IPS-20b (cell line): ENCODE data around the gene PLEKHG4B.

Experiments used
- H3K27ac ChIP-seq: one replicate; pipeline ENCODE4 v1.5.1; 2013; ENCODE audit warnings: low read length
- H3K27me3 ChIP-seq: 2 replicates; pipeline ENCODE4 v1.6.1; 2013; ENCODE audit warnings: mild to moderate bottlenecking, low read length, inconsistent platforms; ENCODE audit not compliant: insufficient read depth
- H3K36me3 ChIP-seq: 2 replicates; pipeline ENCODE4 v1.6.1; 2013; ENCODE audit warnings: low read depth, mild to moderate bottlenecking, inconsistent platforms, low read length, moderate library complexity; ENCODE audit not compliant: insufficient read depth
- H3K4me1 ChIP-seq: 2 replicates; pipeline ENCODE4 v1.6.1; 2013; ENCODE audit warnings: mild to moderate bottlenecking, control low read depth, inconsistent platforms, low read length, moderate library complexity; ENCODE audit not compliant: insufficient read depth
- H3K4me3 ChIP-seq: 2 replicates; pipeline ENCODE4 v1.5.1; 2013; ENCODE audit warnings: mild to moderate bottlenecking, low read length, inconsistent platforms
- H3K9ac ChIP-seq: 2 replicates; pipeline ENCODE4 v1.6.1; 2013; ENCODE audit warnings: low read depth, mild to moderate bottlenecking, inconsistent platforms, low read length, moderate library complexity
- H3K9me3 ChIP-seq: 2 replicates; pipeline ENCODE4 v1.6.1; 2013; ENCODE audit warnings: mild to moderate bottlenecking, low read depth, low read length, inconsistent platforms; ENCODE audit not compliant: insufficient read depth

The PLEKHG4B gene

GRCh38 chr5:171801-172331 lies 79.9 kb downstream of the PLEKHG4B start:
- H3K9ac ChIP-seq = no peak overlapping the region
- H3K4me1 ChIP-seq = no peaks in the 10 kb centered on the region
- H3K4me3 ChIP-seq = no peak overlapping the region
- peaks cover 13% of the 10 kb centered on the region for H3K36me3 ChIP-seq
- H3K27me3 ChIP-seq = no peaks in the 10 kb centered on the region
- H3K27ac ChIP-seq = no peak overlapping the region
- H3K9me3 ChIP-seq = no peaks in the 10 kb centered on the region

GRCh38 chr5:172421-172820 lies 80.5 kb downstream of the PLEKHG4B start:
- no peaks in the 10 kb centered on the region for H3K9me3 ChIP-seq
- H3K27ac ChIP-seq = no peak overlapping the region
- H3K9ac ChIP-seq = no peak overlapping the region
- no peaks in the 10 kb centered on the region for H3K4me1 ChIP-seq
- H3K27me3 ChIP-seq = no peaks in the 10 kb centered on the region
- H3K36me3 ChIP-seq = peaks cover 13% of the 10 kb centered on the region
- no peak overlapping the region for H3K4me3 ChIP-seq

DNA sequence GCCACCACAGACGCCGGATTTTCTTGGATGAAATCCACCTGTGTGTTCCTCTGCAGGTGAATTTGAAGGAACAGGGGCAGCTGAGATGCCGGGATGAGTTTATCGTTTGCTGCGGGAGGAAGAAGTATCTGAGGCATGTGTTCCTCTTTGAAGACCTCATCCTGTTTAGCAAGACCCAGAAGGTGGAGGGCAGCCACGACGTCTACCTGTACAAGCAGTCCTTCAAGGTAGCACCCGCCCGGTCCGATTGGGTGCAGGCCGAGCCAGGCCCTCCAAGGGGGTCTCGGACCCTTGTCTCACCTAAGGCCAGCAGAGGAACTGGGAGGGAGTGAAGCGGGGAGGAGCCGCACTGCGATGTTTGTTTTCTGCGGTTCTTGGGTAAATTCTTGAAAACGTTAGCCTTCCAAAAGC lies 80.9 kb downstream of the PLEKHG4B start:
- Histone ChIP-seq H3K4me3 (no peak overlapping the region), H3K9ac (no peak overlapping the region), H3K4me1 (no peaks in the 10 kb centered on the region), H3K27ac (no peak overlapping the region), H3K9me3 (no peaks in the 10 kb centered on the region), H3K36me3 (peaks cover 13% of the 10 kb centered on the region), H3K27me3 (no peaks in the 10 kb centered on the region)

DNA sequence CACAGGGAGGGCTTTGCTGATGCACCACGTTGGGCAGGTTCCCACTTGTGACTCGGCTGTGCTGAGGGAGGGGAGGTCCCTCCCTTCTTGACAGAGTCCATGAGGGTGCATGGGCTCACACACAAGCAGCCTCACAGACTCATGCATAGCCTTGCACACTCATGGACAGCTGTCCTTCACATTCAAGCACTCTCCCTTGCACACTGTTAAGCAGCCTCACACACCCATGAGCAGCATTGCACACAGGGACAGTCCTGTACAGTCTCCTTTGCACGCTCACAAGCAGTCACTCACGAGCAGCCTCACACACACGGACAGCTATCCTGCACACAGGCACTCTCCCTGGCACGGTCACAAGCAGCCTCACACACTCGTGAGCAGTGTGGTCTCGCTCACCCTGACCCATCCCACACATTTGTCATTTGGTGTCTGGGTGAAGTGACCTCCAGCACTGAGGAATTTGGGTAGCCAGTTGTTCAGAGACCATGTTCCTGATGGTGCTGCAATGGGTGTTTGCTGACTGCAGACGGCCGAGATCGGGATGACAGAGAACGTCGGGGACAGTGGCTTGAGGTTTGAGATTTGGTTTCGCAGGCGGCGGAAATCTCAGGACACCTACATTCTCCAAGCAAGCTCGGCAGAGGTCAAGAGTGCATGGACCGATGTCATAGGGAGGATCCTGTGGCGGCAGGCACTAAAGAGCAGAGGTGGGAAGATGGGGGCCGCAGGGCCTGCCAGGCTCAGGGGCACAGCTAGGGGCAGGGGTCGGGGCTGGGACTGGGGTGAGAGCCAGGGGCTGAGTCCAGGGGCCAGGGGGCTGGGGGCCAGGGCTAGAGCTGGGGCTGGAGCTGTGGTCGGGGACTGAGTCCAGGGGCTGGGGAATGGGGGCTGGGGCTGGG lies 81.7 kb downstream of the PLEKHG4B start:
- no peak overlapping the region for H3K4me3 ChIP-seq
- no peaks in the 10 kb centered on the region for H3K4me1 ChIP-seq
- H3K27ac ChIP-seq = no peak overlapping the region
- H3K36me3 ChIP-seq = peaks cover 13% of the 10 kb centered on the region
- no peaks in the 10 kb centered on the region for H3K9me3 ChIP-seq
- H3K27me3 ChIP-seq = no peaks in the 10 kb centered on the region
- no peak overlapping the region for H3K9ac ChIP-seq

DNA sequence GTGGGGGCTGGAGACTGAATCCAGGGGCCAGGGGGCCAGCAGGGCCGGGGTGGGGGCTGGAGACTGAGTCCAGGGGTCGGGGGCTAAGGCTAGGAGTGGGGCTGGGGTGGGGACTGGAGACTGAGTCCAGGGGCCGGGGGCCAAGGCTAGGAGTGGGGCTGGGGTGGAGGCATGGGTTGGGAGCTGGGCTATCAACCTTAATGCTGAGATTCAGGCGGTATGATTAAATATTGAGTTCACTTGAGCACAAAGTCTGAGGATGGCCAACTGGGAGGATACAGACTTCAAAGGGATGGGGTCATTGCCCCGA lies 82.3 kb downstream of the PLEKHG4B start:
- no peak overlapping the region for H3K4me3 ChIP-seq
- no peaks in the 10 kb centered on the region for H3K27me3 ChIP-seq
- no peak overlapping the region for H3K27ac ChIP-seq

GRCh38 chr5:174876-175465 lies 83.0 kb downstream of the PLEKHG4B start:
- no peaks in the 10 kb centered on the region for H3K27me3 ChIP-seq
- H3K9ac ChIP-seq = no peak overlapping the region
- H3K4me1 ChIP-seq = no peaks in the 10 kb centered on the region

More for the DNA sequence above, 82.3 kb downstream of the PLEKHG4B start:
- no peaks in the 10 kb centered on the region for H3K9me3 ChIP-seq
- no peak overlapping the region for H3K9ac ChIP-seq
- no peaks in the 10 kb centered on the region for H3K4me1 ChIP-seq
- H3K36me3 ChIP-seq = peaks cover 13% of the 10 kb centered on the region

DNA sequence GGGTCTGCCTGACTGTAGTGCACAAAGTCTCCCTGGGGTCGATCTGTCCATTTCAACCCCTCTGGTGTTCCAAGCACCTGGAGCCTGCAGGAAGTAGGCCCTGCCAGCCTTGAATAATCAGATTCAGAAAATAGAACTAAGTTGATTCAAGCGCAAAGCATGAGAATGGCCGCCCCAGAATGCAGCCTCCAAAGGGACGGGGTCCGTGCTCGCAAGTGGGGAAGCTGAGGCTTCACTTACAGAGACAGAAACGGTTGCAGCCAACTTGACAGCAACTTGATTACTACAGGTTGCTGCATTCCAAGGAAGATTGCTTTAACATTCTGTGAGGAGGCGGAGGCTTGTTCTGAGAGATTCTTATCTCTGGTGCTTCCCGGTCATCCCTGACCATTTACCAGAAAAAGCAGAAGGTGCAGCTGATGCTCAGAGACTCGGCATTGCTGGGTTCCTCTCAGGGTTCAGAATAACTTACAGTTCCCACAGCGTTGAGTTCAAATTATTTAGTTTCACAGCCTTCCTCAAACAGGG lies 84.4 kb downstream of the PLEKHG4B start:
- Histone ChIP-seq H3K9ac (no peak overlapping the region), H3K36me3 (peaks cover 13% of the 10 kb centered on the region), H3K4me3 (no peak overlapping the region), H3K4me1 (no peaks in the 10 kb centered on the region), H3K27me3 (no peaks in the 10 kb centered on the region), H3K9me3 (no peaks in the 10 kb centered on the region), H3K27ac (no peak overlapping the region)

More at GRCh38 chr5:174876-175465, 83.0 kb downstream of the PLEKHG4B start:
- Histone ChIP-seq H3K36me3 (peaks cover 13% of the 10 kb centered on the region), H3K27ac (no peak overlapping the region), H3K4me3 (no peak overlapping the region), H3K9me3 (no peaks in the 10 kb centered on the region)

DNA sequence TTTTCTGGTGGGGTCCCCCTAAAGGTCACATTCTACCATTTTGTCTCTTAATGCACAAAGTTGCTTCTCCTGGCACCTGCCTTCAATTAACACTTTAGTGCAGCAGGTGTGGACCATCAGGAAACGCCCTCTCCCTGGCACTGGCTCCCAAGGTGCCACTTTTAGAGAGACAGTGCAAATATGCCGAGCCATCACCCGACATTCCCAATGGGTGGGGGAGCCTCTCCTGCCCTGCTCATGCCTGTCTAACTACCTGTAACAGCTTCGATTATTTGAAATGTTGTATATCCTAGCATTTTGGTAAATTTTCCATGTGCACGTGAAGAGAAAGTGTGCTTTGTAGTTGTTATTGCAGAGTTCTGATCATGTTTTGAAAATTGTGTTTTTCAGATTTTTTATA lies 86.1 kb downstream of the PLEKHG4B start:
- Histone ChIP-seq H3K27ac (no peak overlapping the region), H3K9ac (no peak overlapping the region), H3K36me3 (peaks cover 24% of the 10 kb centered on the region), H3K4me3 (no peak overlapping the region), H3K4me1 (no peaks in the 10 kb centered on the region), H3K9me3 (no peaks in the 10 kb centered on the region), H3K27me3 (no peaks in the 10 kb centered on the region)

- no peaks in the 10 kb centered on the region for H3K27me3 ChIP-seq
- no peak overlapping the region for H3K4me3 ChIP-seq
- H3K9ac ChIP-seq = no peak overlapping the region
Measured at GRCh38 chr5:179401-179800, 87.4 kb downstream of the PLEKHG4B start.

GRCh38 chr5:180286-180918 lies 88.4 kb downstream of the PLEKHG4B start:
- no peak overlapping the region for H3K27ac ChIP-seq

More at GRCh38 chr5:179401-179800, 87.4 kb downstream of the PLEKHG4B start:
- Histone ChIP-seq H3K36me3 (peaks cover 18% of the 10 kb centered on the region), H3K27ac (no peak overlapping the region), H3K9me3 (no peaks in the 10 kb centered on the region), H3K4me1 (no peaks in the 10 kb centered on the region)

GRCh38 chr5:181160-181559 lies 89.2 kb downstream of the PLEKHG4B start:
- H3K4me1 ChIP-seq = no peaks in the 10 kb centered on the region
- H3K36me3 ChIP-seq = peaks cover 18% of the 10 kb centered on the region
- no peak overlapping the region for H3K27ac ChIP-seq
- no peak overlapping the region for H3K4me3 ChIP-seq
- H3K27me3 ChIP-seq = no peaks in the 10 kb centered on the region
- no peaks in the 10 kb centered on the region for H3K9me3 ChIP-seq
- H3K9ac ChIP-seq = no peak overlapping the region

More at GRCh38 chr5:180286-180918, 88.4 kb downstream of the PLEKHG4B start:
- H3K4me1 ChIP-seq = no peaks in the 10 kb centered on the region
- H3K9me3 ChIP-seq = no peaks in the 10 kb centered on the region
- peaks cover 18% of the 10 kb centered on the region for H3K36me3 ChIP-seq
- H3K9ac ChIP-seq = no peak overlapping the region
- no peaks in the 10 kb centered on the region for H3K27me3 ChIP-seq
- no peak overlapping the region for H3K4me3 ChIP-seq
